GM21786 (cell line): ENCODE data around the gene LRGUK.
A peak's percentile ranks its signal among the peaks of the same experiment; 100 is the strongest.

Experiments
- ATAC-seq: cut with Tn5 transposase; IDR thresholded peaks from one replicate; pipeline ENCODE4 v1.9.1; 2021; ENCODE audit not compliant: unreplicated experiment

Gene LRGUK

DNA sequence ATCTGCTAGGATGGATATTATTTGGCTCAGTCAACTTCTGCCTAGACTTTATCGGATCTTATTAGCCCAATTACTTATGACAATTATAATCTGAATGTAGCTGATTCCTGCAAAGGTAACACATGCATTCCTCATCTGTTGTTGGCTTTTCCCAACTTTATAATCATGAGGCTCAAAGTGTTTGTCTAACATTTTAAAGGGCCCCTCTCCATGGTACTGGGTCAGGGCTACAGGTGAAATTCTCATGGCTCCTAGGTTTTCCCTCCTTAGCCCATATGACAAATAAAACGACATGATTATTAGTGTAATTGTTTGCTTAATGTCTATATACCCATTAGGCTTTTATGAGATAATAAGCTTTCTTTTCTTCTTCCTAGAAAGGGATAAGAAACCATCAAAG, 4.2 kb upstream of the LRGUK start:
- ATAC-seq = no peak

DNA sequence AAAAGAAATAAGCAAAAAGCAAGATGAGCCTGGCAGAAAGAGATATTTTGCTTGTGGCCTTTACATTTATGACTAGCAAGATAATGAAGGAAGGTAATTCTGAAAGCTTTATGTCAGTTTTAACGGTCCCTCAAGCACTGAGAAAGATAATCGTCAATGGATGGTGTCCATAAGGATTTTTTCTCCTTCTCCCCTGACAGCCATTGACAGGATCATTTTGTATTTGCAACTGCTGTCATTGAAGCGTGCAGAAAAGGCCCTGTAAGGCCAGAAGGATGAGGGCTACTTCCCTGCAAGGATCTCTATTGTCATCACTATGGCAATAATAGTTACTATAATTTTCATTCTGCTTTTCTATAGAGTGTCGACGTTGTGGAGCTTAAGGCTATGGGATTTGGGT, 994 bp upstream of the LRGUK start:
- no peak for ATAC-seq

DNA sequence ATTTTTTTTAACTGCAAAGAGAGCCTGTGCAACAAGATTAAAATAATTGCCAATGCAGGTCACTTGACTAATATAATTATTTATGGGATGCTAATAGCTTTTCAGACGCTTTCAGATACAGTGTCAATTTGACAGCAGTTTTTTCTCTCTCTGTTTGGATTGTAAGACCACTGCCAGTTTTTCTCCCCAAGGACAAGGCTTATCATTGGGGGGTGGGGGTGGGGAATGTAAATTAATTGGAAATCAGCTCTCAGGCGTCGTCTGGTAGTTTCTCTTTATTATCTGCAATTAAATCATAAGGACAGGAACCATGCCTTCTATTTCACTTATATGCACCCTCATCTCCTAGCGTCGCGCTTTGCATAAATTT, 559 bp upstream of the LRGUK start:
- ATAC-seq = no peak

DNA sequence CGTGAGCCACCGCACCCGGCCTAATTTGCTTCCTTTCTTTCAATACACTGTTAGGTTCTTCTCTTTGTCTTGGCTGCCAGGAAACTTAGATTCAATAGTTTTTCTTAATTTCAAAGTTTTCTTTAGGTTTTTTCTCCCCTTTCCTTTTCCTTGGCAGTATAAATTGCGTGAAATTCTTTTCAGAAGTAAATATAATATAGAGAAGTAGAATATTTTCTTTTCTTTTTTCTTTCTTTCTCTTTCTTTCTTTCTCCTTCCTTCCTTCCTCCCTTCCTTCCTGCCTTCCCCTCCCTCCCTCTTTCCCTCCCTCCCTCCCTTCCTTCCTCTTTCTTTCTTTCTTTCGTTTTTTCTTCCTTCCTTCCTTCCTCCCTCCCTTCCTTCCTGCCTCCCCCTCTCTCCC, 1.7 kb downstream of the LRGUK start:
- no peak for ATAC-seq

DNA sequence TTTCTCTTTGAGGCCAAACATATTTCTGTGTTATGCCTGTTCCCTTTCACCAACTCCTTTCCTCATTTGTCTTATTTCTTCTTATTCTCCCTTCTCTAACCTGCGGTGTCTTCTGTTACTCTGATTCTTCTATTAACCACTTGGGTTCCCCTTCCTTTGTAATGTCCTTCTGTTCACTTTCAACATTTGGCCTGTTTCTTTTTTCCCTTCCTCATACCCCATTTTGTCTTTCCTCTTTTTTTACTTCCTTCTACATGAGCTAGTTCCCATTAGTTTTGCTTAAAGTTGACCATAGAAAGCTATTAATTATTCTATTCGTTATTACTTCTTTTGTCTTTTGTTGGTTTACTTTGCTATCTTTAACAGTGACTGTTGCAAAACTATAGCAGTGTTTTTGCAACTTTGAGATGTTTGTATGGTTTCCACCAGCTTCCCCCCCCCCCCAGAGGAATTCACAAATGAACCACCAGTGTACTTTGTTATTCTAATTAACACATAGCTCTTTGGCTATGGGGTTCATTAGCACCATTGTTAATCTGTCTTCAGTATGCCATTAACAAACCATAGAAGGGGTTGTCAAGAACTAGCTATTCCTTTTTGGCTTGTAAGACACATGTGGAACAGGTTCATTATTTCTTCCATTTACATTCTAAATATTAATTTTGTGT, 2.9 kb downstream of the LRGUK start:
- ATAC-seq = no peak

DNA sequence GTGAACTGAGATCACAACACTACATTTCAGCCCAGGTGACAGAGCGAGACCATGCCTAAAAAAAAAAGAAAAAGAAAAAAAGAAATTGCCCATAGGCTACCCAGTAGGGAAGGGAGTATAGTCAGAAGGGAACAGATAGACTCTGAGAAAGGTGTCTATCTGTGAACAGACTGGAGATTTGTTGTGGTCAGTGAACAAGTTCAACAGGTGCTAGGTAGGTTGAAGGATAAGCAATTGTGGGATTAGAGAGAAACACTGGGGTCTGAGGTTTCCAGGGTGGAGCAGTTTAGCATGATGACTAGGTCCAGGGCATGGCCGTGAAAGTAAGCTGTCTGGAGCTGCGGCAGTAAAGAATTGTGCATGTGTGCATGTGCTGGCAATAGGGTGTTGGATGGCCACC, 6.9 kb downstream of the LRGUK start:
- no peak for ATAC-seq

DNA sequence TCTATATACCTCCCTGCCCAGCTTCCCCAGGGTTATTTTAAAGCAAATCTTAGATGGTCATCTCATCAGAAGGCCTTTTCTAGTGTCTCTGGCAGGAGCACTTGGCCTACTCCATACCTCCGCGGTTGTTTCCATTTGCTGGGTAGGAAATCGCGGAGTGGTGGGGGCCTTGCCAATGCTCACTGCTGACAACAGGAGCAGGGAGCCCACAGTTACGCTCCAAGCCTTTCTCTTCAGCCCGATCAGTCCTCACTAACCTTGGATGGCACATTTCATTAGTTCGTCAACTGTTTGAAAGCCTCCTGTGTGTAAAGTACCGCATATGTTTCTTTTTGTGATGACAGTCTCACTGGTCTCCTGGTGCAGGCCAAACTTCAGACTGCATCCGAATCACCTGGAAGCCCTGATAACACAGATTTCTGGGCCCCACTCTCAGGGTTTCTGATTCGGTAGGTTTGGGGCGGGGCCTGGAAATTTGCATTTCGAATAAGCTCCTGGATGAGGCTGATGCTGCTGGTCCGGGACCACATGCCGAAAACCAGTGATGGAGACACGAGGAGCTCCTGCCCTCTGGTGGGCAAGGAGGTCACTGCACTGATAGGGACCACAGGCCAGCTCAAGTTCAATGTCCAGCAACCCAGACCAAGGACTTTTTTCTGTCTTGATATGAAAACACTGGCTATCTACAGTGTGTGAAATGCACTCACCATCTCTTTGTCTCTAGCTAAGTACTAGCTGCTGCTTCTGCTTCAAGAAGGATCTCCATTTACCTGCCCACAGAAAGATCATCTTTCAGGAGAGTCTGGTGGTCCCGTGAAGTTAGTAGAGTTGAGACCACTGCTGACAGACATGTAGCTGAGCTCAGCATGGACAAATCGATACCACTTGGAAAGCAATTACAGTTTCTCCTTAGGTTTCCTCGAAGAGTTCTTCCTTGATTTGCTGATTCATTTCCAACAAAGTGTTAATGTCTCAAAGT, 14.0 kb downstream of the LRGUK start:
- peak; percentile 68 for ATAC-seq

DNA sequence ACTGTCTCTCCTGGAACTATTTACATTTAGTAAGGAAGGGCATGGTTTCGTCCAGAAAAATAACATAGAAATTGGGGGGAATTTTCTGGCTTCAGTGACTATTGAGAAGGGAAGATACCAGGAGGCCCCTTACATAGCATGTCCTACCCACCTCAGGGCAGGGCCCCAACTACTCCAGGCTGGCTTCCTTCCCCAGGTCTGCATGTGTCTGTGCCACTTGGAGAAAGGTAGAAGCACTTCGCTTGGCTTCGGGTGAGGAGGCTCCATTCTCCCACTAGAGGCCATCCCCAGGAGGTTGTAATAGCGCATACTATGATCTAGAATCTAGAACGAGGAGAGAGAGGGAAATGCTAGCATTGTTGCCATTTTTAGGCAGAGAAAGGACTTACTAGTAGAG, 14.7 kb downstream of the LRGUK start:
- no peak for ATAC-seq

DNA sequence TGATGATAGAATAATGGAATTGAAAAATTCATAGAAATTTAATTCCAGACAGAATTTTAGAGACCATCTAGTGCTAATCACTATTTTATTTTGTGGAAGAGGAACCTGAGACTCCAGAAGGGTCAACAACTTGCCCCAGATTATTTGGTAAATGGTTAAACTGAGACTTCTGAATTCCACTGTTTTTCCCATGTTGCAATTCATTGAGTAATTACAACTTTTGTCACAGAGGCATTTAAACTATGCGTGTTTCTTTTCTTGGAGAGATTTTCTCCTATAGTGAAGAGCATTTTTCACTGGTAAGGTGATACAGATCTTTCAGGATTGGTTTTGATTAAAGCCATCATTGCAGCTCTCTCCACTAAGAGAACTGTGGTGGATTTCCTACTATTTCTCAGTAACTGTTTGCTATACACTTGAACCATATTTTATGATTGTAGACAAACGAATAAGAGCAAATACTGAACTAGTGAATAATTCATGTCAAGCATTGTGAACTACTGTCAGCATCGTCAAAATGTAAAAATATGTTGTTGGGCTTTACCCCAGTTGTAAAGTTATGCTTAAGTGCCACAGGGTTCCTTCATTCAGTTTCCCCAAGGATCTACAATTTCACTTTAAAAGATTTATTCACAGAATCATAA, 26.5 kb downstream of the LRGUK start:
- no peak for ATAC-seq

DNA sequence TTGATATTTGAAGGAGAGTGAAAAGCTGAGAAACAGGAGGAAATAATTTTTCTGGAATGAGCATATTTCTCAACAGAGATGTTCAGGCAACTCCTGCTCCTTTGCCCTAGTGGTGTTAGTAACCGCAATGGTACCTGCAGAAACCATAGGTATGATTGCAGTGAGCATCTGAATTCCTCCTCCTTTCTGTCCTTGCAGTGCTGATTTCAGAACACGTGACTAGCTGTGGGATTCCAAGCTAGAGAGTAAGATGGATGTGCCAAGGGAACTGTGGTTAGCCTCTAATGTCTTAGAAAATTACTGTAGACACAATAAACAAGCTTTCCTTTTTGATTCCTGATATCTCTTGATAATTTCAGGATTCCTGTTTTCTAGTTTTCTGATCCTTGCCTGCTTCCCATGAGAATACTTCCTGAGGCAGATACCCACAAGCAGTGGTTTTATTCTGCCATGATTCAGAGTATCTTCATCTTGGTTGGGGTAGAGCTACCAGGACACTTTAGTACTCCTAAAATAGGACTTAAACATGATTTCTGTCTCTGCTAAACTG, 27.5 kb downstream of the LRGUK start:
- no peak for ATAC-seq

DNA sequence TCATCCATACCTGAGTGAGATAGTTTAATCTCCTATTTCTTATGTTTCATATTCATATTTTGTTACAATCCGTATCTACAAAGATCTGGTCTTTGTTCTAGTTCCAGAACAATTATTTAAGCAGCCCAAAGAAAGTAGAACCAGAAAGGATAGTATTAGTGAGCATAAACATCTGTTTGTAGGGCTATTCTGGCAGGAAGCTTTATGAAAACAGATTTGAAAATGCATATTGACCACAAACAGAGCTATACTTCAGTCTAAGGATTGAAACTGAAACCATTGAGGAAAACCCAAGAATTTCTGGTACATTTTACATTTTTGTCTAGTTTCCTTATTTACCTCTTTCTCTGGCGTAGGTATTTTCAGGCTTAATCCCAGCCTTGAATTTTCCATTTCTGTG, 28.1 kb downstream of the LRGUK start:
- ATAC-seq = no peak

DNA sequence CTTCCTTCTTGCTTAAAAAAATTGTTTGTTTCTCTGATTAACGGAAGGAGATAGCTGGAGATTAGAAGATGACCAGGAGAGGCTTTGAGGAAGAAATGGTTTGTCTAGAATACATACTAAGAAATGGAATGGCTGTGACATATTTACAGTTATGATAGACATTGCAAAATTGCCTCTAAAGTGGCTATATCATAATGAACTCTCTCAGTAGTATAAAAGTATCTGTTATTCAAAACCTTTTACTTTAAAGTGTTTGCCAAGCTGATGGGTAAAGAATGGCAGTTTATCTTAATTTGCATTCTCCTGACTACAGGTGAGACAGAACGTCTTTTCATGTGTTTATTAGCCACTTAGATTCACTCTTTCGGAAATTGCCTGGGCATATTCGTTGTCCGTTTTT, 28.7 kb downstream of the LRGUK start:
- no peak for ATAC-seq

DNA sequence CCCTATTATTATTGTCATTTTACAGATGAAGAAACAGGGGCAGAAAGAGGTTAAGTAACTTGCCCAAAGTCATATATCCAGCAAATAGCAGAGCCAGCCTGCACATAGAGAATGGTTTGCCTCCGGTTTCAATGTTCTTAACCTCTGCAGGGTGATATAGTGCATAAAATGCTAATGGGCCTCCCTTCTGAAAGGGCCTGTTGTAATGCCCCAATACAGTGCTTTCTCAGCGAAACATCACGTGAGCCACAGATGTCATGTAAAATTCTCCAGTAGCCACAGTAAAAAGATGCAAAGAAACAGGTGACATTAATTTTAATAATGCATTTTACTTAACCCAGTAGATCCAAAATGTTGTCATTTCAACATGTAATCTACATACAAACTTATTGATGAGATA, 38.1 kb downstream of the LRGUK start:
- no peak for ATAC-seq

DNA sequence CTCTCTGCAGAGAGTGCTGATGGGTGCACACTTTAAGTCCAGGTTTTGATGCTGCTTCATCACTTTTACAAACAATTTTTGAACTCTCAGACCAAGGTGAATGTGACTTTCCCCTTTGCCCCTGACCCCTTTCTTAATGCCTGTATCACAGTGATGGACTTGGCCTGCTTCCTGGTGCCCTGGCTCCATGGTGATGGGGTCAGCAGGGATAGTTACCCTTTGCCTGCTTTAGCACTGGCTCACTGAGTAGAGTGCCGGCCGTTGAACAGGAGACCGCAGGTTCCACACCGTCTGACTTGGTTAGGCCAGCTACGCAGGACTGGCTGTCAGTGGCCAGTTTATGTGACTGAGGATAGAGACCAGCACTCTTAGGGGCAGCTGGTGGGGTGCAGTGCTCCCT, 40.1 kb downstream of the LRGUK start:
- ATAC-seq = no peak

DNA sequence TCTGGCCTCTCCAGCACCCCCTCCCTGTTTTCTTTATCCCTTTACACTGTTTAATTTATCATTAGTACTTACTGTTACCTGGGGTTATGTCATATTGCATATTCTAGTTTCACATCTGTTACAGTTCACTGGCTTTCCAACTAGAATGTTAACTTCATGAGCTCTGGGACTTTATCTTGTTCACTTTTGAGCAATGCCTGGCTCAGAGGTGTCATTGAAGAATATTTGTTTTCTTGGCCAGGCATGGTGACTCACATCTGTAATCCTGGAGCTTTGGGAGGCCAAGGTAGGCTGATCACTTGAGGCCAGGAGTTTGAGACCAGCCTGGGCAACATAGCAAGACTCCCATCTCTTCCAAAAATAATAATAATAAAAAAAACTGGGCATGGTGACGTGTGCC, 40.7 kb downstream of the LRGUK start:
- ATAC-seq = no peak

DNA sequence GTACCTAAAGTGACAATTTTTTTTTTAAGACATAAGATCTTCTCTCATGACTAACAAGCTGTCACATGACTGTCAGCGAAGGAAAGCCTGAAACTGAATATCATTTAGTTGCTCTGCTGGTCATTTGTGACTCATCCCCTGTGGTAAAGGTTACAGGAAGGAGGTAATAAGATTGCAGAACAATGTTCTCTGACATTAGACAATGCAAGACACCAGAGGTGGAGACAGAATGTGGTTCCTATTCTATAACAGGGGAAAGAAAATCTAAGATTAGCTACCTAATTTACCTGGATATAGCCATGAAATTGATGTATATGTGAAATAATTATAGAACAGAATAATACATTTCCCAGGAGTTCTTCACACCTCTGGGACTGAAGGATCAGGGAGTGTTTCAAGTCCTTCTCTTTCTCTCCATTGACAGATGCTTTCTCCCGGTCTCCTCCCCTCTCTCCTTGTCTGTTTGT, 47.7 kb downstream of the LRGUK start:
- peak; percentile 99 for ATAC-seq

DNA sequence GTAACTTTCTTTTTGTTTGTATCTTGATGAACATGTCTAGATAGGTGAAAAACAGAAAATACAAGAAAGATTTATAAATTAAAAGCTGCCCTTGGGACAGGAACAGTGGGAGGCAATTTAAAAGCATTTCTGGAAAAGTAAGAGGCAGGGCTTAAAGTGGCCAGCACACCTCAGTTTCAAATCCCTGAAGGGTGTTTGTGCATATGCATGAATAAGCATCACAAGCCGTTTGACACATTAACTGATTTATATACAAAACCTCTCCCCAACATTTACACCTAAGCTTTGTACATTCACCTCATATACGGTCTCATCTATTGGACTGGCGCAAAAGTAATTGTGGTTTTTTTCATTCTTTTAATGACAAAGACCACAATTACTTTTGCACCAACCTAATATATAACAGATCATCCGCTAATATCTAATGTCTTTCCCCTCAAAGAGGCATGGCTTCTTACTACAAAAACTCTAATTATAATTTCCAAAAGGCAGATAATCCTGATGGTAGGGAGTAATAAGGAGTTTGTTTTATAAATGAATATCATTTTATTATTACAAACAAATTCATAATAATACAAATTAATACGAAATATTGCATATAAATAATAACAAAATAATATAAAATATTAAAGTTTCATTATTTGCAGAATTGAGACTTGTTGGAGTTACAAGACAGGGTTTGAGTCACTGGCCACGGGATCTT, 48.3 kb downstream of the LRGUK start:
- no peak for ATAC-seq

DNA sequence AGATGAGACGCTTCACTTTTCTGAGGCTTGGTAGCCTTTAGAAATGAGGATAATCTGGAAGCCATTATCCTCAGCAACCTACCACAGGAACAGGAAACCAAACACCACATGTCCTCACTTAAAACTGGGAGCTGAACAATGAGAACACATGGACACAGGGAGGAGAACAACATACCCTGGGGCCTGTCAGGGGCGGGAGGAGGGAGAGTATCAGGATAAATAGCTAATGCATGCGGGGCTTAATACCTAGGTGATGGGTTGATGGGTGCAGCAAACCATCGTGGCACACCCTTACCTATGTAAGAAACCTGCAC, 48.9 kb downstream of the LRGUK start:
- ATAC-seq = no peak

DNA sequence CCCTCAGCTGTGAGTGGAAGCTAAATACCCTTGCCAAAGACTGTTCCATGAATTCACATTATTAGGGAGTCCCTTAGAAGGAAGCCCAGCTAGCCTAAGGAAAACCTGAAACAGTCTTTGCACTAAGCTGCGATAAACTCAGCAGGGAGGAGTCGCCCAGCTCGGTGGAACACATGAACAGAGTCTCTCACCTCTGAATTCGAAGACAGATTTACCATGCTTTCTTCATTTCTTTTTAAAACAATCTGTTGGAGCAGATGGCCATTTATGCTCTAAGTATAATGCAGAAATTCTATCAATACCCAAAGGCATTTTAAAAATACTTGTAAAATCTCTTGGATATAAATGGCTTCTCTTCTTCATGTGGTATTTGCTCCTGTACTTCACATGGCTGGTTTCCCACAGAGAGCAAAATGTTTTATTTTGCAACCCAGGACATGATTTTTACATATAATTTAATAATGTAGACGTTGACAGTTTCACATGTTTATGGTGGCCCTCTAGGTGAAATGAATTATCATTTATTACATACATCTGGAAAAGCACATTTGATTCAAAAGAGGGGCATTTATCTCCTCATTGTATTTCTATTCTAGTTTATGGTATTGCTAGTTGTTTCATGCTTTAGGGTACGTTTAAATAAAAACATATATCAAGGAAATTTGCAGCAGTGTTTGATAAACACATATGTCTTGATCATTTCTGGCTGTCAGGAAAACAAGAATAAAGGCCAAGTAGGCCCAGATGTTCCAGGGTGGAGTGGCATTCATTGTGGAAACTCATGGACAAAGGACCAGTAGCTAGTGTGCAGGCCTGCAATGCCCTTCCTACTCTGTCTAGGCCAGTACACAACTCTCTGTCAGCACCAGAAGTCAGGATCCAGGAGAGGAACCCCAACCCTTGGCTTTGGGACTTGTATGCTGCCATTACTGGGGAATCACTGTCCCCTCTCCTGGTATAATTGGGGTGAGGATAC, 52.2 kb downstream of the LRGUK start:
- ATAC-seq = no peak

DNA sequence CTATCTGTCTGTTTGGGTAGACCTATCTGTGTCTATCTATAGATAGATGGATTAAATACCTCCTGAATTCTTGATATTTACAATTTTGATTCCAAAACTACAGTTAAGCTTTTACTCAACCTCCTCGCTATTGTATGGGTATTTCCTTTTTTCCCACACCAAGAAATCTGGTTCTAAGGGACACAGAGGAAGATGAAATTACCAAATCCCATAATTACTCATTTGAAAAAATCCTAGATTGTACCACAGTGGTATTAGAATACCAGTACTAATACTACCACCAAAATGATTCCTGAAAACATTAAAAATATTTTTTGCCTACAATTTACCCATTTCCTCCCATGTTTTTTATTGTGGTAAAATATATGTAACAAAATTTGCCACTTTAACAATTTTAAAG, 53.2 kb downstream of the LRGUK start:
- no peak for ATAC-seq
